NCI-H510A treated with DMSO at 0.1 percent for 48 hours (cell line): ENCODE measurements around the gene CASD1.
A peak's percentile ranks its signal among the peaks of the same experiment; 100 is the strongest.

Experiments used
- DNase-seq: peaks from one replicate; lab custom pipeline; 2025; lab: John Stamatoyannopoulos, UW

CASD1 gene

DNA sequence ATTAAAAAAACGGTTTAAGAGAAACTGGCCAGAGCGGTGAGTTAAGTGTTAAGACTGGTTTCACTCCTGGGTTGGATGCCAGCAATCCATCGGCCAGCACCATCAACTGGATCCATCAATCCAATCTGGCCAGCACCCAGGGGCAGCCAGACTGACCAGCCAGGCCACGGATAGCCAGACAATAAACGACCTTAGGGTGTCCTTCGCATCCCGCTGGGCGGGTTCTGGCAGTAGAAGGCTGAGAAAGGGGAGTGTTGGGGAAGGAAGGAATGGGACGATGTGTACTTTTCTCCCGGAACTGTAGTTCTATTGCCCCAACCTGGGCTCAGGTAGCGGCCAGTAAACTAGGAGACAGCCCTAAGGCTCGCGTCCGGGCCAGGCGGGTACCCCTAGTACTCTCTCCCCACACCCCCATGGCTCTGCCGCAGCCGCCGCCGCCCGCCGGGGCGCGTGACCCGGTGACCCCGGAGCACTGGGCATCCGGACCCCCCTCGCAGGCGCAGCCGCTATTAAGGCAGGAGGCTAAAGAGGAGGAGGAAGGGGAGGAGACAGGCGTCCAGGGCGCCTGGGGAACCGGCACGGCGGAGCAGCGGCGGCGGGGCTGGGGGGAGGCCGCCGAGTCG, at the start of gene CASD1:
CASD1 (plus strand) TSS at position 546 of the 623 bp plus-strand sequence. CDS start 276 bp downstream, outside the sequence.
- peak; percentile 20 for DNase-seq

DNA sequence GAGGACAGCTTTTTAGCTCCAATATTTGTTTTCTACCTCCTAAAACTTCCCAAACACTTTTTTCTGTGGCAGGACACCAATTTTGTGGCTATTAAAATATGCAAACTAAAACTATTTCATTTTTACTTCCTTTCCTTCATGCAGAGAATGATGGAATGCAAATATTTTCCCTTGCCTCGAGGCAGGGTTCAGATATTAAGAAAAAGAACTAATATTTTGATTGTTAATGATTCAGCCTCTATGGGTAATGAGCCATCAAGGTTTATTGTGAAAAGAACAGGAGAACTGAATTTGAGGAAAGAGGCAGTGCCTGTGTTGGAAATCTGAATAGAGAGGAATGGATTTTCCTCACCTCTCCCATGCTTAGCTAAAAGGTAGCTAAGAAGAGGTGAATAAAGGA, 43.1 kb upstream of the CASD1 start:
- no peak for DNase-seq

DNA sequence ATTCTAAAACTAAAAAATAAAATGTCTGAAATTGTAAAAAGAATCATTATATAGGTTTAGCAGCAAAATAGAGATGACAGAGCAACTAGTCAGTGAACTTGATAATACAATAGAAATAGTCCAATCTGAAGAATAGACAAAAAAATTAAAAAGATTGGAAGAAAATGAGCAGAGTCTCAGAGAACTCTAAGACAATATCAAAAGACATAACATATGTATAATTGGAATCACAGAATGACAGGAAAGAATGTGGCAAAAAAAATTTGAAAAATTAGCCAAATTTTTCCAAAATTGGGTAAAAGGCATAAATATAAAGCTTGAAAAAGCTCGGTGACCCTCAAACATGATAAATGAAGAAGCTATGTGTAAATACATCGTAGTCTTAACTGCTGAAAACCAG, 38.0 kb upstream of the CASD1 start:
- no peak for DNase-seq

DNA sequence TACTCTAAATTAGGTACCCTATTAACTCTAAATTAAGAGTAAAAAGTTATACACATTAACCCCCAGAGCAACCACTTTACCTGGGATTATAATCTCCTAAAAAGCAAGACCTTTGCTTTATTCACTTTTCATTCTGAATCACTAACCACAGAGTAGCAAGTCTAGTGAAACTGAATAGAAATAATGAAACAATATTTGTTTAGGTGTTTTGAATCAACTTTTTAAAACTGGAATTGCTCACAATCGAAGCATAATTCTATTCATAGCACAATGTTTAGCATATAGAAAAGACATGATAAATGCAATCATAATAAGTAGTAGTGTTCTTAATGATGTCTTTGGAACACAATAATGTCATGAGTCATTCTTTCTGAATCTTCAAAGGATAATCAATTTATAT, 37.0 kb upstream of the CASD1 start:
- no peak for DNase-seq

DNA sequence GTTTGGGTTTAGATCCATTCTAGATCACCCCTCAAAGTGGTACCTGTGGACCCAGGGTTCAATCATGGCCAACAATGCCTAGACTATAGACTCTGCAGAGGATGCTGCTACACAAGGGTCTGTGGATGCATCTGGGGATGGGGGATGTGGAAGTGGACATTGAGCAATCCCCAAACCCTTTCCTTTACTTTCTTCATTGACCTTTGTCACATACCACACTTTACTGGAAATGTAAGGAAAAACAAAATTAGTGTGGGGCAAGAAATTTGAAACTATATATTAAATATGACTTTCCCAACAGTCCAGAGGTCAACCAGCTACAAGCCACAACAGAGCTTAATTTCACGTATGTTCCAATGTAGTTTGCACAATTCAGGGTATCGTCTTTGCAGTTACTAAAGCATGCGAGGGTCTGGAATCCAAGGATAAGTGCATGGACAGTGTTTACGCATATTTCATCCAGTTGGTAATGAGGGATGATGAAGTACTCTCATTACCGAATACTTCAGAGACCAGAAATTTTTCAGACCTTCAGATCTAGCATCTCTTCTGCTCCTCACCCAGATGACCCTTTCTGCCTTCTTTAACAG, 33.3 kb upstream of the CASD1 start:
- DNase-seq = no peak

DNA sequence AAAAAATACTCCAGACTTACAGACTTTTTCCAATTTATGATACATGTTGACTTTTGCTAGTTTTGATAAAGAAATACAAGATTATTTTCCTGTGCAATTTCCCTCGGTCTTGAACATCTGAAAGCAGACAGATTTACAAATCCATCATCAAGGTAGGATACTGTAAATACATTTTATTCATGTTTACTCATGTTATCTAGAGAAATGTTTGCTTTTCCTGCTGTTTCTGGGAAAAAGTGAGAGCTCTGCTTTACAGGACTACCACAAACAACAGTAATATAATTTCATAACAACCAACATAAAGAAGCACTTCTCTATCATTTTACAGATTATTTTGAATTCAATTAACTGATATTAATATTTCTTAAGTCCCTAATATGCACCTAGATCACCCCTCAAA, 31.7 kb upstream of the CASD1 start:
- no peak for DNase-seq

DNA sequence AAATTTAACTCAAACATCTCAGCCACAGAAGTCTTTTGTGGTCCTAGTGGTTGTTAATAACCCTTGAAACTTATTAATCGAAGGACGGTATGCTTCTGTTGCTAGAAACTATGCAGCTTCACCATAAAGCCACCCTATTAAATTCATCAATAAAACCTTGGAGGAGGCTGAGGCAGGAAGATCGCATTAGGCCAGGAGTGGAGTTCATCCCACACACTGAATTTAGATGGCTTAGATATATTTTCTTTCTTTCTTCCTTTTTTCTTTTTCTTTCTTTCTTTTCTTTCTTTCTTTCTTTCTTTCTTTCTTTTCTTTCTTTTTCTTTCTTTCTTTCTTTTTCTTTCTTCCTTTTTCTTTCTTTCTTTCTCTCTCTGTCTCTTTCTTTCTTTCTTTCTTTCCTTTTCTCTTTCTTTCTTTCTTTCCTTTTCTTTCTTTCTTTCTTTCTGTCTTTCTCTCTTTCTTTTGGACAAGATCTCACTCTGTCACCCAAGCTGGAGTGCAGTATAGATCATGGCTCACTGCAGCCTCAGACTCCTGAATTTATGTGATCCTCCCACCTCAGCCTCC, 30.9 kb upstream of the CASD1 start:
- DNase-seq = no peak

DNA sequence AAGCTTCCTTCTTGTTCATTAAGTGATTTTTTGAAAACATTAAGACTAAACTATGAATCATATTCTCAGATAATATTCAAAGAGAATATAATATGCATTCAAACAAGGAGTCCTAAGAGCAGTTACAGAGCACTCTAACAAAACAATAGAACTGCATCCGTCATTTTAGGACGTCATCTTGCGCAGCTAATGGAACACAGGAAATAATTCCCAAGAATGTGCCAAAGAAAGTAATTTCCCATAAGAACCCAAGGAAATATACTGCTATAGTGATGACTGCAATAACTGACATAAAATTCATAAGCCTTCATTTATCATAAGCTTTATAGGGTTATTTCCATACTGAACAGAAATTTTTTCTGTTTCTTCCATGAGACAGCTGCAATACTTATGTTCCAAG, 28.3 kb upstream of the CASD1 start:
- DNase-seq = no peak

DNA sequence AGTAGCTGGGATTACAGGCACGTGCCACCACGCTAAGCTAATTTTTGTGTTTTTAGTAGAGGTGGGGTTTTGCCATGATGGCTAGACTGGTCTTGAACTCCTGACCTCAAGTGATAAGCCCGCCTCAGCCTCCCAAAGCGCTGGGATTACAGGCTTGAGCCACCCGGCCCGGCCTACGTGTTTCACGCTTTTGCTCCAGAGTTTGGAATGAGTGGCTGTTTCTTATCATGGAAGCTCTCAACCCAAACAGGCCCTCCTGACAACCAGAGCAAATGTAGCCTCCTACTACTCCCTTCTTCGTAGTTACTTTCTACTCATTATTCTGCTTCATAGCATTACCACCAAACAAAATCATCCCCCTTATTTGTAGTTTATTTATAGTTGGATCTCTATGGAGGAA, 26.8 kb upstream of the CASD1 start:
- no peak for DNase-seq

DNA sequence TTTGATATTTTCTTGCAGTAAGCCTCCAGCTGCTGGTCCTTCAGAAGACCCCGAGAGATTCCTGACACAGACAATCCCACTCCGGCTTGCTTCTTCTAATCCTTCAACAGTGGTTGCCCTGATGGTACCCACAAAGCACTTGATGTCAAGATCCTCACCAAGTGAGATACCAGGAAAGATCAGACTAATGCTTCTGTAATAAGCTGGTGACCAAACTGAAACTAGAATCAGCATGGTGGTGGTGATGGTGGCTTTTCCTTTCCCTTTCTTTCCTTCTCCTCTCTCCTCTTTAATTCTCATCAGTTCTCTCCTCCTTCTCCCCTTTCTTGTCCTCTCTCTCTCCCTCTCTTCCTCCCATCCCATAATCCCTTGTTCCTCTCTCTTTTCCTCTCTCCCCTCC, 25.8 kb upstream of the CASD1 start:
- no peak for DNase-seq

DNA sequence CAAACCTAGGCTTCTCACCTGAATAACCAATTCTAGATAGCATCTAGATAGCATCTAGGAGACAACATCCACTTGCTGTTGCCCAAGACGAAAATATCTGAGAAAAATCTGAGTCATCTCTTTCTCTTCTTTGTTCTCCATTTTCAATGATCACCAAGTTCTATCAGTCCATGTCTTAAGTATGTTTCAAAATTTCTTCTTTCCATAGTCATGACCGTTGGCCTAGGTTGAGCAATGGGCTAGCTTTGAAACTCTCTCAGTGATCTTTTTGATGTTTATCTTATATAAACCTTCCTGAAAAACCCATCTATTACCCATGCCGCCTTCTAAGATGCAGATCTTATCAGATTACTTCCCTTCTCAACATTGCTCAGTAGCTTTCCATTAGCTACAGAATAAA, 23.4 kb upstream of the CASD1 start:
- DNase-seq = no peak

DNA sequence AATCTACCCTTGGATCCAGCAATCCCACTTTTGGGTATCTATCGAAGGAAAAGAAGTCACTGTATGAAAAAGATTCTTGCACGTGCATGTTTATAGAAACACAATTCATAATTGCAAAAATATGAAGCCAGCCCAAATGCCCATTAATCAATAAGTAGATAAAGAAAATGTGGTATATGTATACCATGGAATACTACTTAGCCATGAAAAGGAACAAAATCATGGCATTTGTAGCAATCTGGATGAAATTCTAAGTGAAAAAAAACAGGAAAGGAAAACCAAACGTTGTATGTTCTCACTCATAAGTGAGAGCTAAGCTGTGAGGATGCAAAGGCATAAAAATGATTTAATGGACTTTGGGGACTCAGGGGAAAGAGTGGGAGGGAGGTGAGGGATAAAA, 18.2 kb upstream of the CASD1 start:
- DNase-seq = no peak

DNA sequence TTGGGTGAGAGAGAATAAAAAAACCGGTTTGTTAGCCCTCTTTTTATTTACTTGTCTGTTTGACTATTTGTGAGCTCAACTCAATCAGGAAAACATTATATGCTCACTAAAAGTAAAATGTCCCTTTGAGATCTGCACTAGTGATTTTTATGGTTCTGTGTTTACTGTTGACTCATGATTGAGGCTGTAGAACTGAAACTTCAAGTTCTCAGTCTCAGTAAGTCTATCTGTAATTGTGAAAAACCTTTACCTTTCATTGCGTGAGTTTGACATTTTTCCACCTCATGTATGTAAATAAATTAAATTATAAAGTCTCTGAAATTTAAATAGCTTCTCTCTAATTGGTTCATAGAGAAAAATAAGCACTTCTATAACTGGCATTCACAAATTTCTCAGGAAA, 17.0 kb upstream of the CASD1 start:
- DNase-seq = no peak

DNA sequence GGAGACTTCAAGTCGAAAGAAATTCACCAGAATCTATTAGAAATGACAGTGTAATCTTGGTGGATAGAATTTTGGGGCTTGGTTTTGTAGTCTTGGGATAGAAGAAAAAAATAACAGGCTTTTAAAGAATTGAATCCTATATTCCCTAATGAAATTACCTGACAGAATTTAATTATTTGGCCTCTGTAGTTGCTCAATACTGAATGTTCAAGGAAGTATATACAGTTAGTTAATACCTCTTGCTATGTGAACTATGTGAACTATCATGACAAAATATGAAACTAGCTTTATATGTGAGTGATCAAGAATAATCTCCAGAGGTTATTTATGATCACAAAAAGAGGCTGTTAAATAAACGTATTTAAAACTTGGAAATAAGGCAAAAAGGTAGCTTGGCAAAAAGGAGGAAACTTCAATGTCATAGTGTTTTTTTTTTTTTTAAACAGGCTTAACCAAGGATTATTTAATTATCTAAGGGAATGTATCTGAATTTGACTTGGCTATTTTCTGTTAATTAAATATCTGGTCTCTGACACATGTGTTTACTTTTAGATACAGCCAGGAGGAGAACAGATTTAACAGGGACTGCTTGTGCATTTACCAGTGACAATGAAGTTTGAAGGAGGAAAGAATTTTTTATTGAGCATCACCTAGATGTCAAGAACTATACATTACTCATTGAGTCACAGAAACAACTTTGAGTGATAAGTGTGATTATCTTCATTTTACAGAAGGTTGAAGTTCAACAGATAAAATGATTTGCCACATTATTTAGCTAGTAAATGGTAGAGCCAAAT, 11.5 kb upstream of the CASD1 start:
- DNase-seq = no peak

DNA sequence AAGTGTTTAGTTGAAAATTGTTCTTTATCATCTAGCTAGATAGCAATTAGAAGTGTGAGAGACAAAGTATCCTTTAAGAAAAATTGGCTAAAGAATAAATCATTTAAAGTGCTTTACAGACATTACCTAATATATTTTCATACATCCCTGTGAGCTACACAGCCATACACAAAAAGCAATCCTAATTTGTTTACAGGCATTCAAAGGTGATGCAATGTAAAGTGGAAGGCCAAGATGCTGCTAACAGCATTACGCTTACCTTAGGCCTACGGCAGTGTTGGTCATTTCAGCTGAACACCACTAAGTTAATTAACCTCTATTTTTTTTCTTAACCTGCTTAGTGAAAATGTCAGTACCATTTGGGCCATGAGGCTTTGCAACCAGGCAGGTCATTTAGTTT, 10.7 kb upstream of the CASD1 start:
- no peak for DNase-seq

DNA sequence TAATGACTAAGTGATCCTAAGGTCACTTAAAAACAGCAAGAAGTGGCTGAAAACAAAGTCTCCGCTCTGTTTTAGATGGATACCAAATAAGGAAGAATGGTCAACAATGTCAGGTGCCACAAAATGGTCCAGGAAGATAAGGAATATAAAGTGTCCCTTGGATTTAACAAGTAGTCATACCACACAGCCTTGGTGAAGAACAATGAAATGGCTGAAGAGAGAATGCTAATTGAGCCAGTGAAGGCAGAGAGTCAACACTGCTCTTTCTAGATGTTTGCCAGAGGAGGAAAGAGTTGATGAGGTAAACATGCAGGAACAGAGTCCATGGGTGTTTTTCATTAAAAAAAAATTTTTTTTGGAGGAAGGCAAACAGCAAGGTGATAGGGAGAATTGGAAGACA, 2.1 kb upstream of the CASD1 start:
- DNase-seq = no peak

DNA sequence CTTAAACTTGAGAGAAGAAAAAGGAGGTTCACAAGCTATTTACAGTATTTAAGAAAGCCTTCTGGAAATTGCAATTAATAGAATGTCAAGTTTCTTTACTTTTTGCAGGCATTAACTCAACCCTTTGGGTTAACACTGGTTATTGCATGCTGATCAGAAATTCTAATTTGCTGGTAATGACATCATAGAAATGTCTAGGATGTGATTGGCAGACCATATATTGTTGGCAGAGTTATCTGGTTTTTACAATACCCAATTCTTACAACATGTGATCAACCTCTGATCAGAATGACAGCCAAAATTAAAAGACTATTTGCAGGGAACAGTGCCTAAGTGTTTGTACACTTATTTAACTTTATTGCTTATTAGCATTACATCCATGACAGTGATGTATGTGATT, 1.6 kb upstream of the CASD1 start:
- DNase-seq = no peak

DNA sequence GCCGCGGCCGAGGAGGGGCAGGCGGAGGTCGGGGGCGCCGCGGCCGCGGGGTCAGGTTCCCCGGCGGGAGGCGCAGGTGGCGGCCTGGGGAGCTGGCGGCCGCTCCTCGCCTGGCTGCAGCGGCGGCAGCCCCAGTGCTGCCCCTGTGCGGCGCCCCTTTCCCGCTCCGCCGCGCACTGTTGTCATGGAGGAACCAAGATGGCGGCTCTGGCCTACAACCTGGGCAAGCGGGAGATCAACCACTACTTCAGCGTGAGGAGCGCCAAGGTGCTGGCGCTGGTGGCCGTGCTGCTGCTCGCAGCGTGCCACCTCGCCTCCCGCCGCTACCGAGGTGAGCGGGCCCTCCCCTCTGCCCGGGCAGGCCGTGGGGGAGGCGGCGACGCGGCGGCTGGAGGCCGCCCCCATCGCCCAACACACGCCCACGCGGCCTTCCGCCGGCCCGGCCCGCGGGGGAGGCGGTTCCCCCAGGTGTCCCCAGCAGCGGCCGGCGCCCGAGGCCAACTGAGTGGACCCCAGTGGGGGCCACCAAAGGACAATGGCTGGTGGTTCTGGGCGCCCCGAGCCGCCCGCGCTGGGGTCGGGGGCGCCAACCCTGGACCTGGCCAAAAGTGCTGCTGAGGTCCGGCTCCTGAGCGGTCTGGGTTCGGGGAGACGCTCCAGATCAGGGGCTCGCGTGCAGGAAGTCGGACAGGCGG, 425 bp downstream of the CASD1 start:
- DNase-seq = peak; percentile 15

DNA sequence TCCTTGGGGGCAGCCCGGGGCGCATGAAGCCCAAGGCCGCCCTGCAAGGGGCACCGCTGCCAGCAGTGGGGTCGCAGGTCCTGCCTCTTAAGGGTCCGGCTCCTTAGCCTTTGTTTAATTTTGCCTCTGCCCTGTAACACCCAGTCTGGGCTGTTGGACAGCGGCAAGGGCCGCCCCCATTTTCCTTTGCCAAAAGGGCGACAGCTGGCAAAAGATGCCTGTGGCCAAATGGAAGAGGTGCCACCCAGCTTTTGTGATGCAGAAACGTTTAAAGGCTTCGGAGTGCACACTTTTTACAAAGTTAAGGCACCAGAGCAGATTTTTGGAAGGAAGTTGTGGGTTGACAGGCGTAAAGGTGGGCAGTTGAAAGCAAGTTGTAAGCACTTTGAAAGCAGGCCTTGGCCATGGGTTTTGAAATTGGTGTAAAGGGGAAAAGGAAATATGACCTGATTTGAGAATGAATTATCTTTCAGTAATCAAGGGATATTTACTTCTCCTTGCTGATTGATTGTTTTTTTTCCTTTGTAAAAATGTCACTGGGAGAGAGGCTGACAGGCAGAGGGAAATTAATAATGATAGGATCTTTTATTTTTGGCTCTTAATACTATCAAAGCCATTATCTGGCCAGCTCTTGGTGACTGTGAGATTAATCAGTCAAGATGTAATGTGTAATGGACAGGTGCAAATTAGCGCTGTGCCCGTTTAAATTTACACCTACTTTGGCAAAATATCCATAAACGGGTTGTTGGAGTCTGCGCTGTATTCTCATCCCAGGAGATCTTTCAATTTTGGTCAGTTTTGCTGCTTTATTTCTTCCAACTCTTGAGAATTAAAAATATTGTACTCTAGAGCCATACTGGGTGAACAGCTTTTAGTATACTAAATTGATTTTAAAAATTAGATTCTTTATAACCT, 1.2 kb downstream of the CASD1 start:
- DNase-seq = no peak

DNA sequence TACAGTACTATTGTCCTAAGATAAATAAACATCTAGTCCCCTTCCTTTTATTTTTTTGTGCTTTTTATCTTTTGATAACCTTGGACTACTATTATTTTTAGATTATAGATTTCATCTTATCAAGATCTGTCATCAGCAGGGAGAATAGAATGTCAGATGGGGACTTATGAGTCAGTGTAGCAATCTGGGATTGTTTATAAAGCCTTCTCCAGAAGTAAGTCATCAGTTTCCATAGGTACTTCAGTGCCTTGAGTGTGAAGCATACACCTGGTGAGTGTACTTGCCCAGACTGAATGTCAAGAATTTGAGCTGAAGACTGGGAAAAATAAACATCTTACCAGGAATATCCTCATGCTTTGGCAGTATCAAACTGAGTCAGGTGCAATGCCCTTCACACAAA, 2.1 kb downstream of the CASD1 start:
- no peak for DNase-seq

DNA sequence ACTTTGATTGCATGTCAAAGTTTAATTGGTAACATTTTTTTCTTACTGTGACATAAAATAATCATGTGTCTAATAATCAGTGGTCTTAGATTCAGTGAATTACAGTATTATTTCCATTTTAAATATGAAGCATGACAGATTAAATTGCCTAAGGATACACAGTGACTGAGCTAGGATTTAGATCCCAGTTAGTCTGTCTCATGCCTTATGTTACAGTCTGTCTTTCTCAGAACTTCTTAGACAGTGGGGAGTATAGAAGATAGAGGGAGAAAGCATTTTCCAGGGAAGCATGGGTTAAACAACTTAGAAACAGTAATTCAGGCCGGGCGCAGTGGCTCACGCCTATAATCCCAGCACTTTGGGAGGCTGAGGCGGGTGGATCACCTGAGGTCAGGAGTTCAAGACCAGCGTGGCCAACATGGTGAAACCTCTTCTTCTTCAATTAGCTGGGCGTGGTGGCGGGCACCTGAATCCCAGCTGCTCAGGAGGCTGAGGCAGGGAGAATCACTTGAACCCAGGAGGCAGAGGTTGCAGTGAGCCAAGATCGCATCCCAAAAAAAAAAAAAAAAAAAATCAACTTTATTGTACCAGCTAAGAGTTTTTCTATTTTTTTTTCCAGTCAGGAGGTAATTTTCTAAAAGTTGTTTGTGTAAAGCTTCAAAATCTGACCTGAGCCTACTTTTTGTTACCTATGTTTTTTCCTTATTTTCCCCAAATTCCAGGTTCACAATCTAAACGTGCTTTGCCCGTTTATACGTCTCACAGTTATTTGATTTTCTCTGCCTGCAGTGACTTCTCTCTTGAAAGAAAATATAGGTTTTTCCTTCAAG, 3.3 kb downstream of the CASD1 start:
- DNase-seq = no peak
